GM12891 (cell line): ENCODE data around the gene MAFF.

Experiments
- DNase-seq: peaks from one replicate; pipeline ENCODE4 v3.0.0; 2011; ENCODE audit warnings: low spot score; ENCODE audit not compliant: insufficient read length
- FAIRE-seq: peaks from 2 replicates; lab custom pipeline; 2011; peaks lifted over from hg19 to GRCh38; lab: Jason Lieb, UNC
- PAX5 ChIP-seq: IDR thresholded peaks from 2 replicates; pipeline ENCODE4 v1.6.1; 2011; ENCODE audit warnings: low read length, moderate library complexity, mild to moderate bottlenecking; ENCODE audit not compliant: insufficient read depth, severe bottlenecking
- POLR2A ChIP-seq: IDR thresholded peaks from 2 replicates; pipeline ENCODE4 v1.6.1; 2011; ENCODE audit warnings: low read depth, low read length, control low read depth
- POLR2AphosphoS5 ChIP-seq: IDR thresholded peaks from 2 replicates; pipeline ENCODE4 v1.6.1; 2011; ENCODE audit warnings: low read depth, low read length, control low read depth
- POU2F2 ChIP-seq: IDR thresholded peaks from 2 replicates; pipeline ENCODE4 v1.6.1; 2011; ENCODE audit warnings: low read depth, mild to moderate bottlenecking, control low read depth, low read length, moderate library complexity
- SPI1 ChIP-seq: IDR thresholded peaks from 2 replicates; pipeline ENCODE4 v1.6.1; 2011; ENCODE audit warnings: low read depth, low read length, control low read depth
- TAF1 ChIP-seq: IDR thresholded peaks from 2 replicates; pipeline ENCODE4 v1.6.1; 2011; ENCODE audit warnings: low read depth, low read length, control low read depth

MAFF gene

GRCh38 chr22:38222797-38223119 lies 21.0 kb downstream of the MAFF start:
- no peak for FAIRE-seq
- TF ChIP-seq SPI1, result no peak
- TF ChIP-seq PAX5, result no peak
- TF ChIP-seq POU2F2, result no peak
- no peak for TF ChIP-seq TAF1
- TF ChIP-seq POLR2A, result no peak
- no peak for TF ChIP-seq POLR2AphosphoS5
- DNase-seq, result no peak

- no peak for DNase-seq
- no peak for TF ChIP-seq POU2F2
- no peak for TF ChIP-seq SPI1
- TF ChIP-seq POLR2AphosphoS5, result no peak
- no peak for TF ChIP-seq POLR2A
- TF ChIP-seq PAX5, result no peak
- no peak for TF ChIP-seq TAF1
- no peak for FAIRE-seq
Observed at GRCh38 chr22:38223289-38223960, 21.6 kb downstream of the MAFF start.

- no peak for TF ChIP-seq SPI1
- TF ChIP-seq PAX5, result no peak
- TF ChIP-seq POLR2AphosphoS5, result no peak
- no peak for TF ChIP-seq POU2F2
- TF ChIP-seq TAF1, result no peak
- no peak for TF ChIP-seq POLR2A
- FAIRE-seq, result no peak
- DNase-seq, result no peak
Observed at GRCh38 chr22:38226853-38227649, 25.3 kb downstream of the MAFF start.

GRCh38 chr22:38228326-38228872 lies 26.6 kb downstream of the MAFF start:
- no peak for TF ChIP-seq POLR2A
- TF ChIP-seq PAX5, result no peak
- TF ChIP-seq TAF1, result no peak
- no peak for TF ChIP-seq POLR2AphosphoS5
- no peak for TF ChIP-seq SPI1
- no peak for FAIRE-seq
- DNase-seq, result no peak

- TF ChIP-seq PAX5 (no peak), POU2F2 (0 out of 2 replicates have a peak, but pooled peaks have one; percentile 13), POLR2AphosphoS5 (no peak), TAF1 (no peak), SPI1 (no peak)
- FAIRE-seq (no peak), DNase-seq (no peak)
Observed at GRCh38 chr22:38228873-38229740, 27.3 kb downstream of the MAFF start.

- peak; percentile 75 for FAIRE-seq
- TF ChIP-seq PAX5, result no peak
- no peak for TF ChIP-seq POU2F2
- TF ChIP-seq POLR2AphosphoS5, result no peak
- TF ChIP-seq POLR2A, result no peak
- no peak for TF ChIP-seq SPI1
- TF ChIP-seq TAF1, result no peak
- peak; percentile 69 for DNase-seq
Observed at GRCh38 chr22:38230108-38230825, 28.5 kb downstream of the MAFF start.

- no peak for FAIRE-seq
- TF ChIP-seq PAX5, result no peak
- no peak for TF ChIP-seq POLR2A
- no peak for TF ChIP-seq TAF1
Observed at GRCh38 chr22:38230916-38231315, 29.1 kb downstream of the MAFF start.

GRCh38 chr22:38232196-38232595 lies 30.4 kb downstream of the MAFF start:
- TF ChIP-seq SPI1 (no peak), PAX5 (no peak), POLR2AphosphoS5 (no peak), POU2F2 (no peak), POLR2A (no peak), TAF1 (no peak)
- FAIRE-seq (no peak), DNase-seq (no peak)

More at GRCh38 chr22:38230916-38231315, 29.1 kb downstream of the MAFF start:
- no peak for DNase-seq
